HG03460 (cell line): Measurements from ENCODE around the gene UTS2.

Source experiments
- ATAC-seq: cut with Tn5 transposase; IDR thresholded peaks from one replicate; pipeline ENCODE4 v1.9.1; 2021; ENCODE audit not compliant: unreplicated experiment

The UTS2 gene

DNA sequence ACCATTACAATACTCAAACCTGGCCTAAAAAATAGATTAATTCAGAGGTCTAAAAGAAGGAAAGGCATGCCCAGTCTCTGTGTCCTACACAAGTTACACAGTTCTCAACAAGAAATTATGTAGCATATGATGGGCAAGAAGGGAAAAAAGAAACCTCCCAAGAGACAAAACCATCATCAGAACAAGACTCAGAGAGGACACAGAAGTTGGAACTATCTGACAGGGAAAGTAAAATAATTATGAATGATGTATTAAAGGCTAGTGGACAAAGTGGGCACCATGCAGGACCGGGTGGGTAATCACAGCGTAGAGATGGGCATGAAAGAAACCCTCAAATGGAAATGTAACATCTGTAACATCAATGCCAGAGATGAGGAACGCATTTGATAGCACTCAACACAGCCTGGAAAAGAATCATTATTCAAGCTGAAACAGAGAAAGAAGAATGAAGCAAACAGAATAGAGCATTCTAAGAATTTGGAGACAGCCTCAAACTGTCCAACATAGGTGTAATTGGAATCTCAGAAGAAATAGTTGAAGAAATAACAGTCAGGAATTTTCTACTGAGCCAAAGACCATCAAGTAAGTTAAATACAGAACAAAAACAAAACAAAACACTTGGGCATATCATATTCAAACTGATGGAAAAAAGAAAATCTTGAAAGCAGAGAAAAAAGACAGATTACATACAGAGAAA, 39.0 kb downstream of the UTS2 start:
- no peak for ATAC-seq

- ATAC-seq, result no peak
Measured at GRCh38 chr1:7811476-7811875, 41.4 kb downstream of the UTS2 start.

- ATAC-seq, result no peak
Measured at GRCh38 chr1:7810395-7810794, 42.5 kb downstream of the UTS2 start.

DNA sequence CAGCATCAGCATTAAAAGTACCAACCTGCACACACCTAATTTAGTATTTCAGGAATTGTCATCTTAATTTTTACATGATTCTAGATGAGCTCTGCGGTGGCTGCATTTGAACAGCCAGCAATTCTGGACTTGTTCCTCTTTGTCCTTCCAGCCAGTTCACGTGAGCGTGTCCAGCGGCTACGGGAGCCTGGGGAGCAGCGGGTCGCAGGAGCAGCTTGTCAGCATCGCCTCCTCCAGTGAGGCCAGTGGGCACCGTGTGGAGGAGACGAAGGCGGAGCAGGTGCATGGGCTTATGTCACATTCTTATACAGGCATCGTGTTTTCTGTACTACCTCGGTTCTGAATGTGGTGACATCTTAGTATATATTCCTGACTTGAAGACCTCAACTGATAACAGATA, 43.1 kb downstream of the UTS2 start:
- ATAC-seq, result no peak

GRCh38 chr1:7808253-7808844, 44.5 kb downstream of the UTS2 start:
- ATAC-seq, result no peak

GRCh38 chr1:7805460-7805859, 47.4 kb downstream of the UTS2 start:
- ATAC-seq, result no peak
